Naive B cell (primary cell): ENCODE results near the gene FRMD6. TPM values are rescaled to one million over a fixed set of nuclear protein-coding genes. Genes with fewer than 3 reads are reported as not detected.

Source experiments
- polyA plus RNA-seq, 6 donors: library from polyadenylated mRNA; unstranded; fragments of 300-500 nt; fragmentation: Illumina TruSeq; gene quantifications; one replicate each; pipeline ENCODE4 v1.2.3, GENCODE V29; 2021; ENCODE audit warnings: low read depth in 6 of 6

FRMD6 gene
- polyA plus RNA-seq, 6 donors from 2014 or later, result 0.36 to 0.44 TPM; not detected in 4

Other genes with a start within 250 kb of the FRMD6 start
- gene GNG2, start 208.7 kb downstream of the FRMD6 start, polyA plus RNA-seq, result 10 to 100 TPM; 74.1 to 98.6 (median 91.4) TPM